Measurements from ENCODE around the gene TMEM141. TPM values are rescaled to one million over a fixed set of nuclear protein-coding genes. Genes with fewer than 3 reads are reported as not detected.

The TMEM141 gene
- total and polyA plus RNA-seq, 10 of the 15 experiments (the other 5 are each of a cell fraction or from before 2014, with no cell fraction given): 7.8 to 48.6 (median 34.4) TPM

DNA sequence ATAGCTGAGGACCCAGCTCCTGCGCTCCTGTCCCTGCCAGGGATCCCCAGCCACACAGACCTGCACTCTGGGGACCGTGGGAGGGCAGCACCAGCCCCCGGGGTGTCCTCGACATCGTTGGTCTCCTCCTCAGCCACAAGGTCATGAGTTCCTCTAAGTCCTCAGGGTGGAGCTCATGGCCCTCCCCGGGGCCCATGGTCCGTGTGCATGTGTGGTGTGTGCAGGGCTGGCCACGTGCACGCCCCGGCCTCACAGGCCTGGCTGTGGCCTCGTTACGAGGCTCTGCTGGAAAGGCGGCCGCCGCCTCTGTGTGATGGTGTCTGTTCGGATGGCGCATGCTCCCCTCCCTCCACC, 35.0 kb downstream of the TMEM141 start:
- no peak overlapping the region for H3K9ac ChIP-seq (ENCODE audit: control insufficient read depth, insufficient read depth, low read length)
- H3K79me2 ChIP-seq (ENCODE audit: control insufficient read depth, insufficient read depth, low read length): no peaks in the 10 kb centered on the region
- peaks cover 11 to 12% of the 10 kb centered on the region in 2 experiments for H3K36me3 ChIP-seq (ENCODE audit: control insufficient read depth in 2 of 2, insufficient read depth in 2 of 2, low read length in 1 of 2)
- no peak overlapping the region for H3K27ac ChIP-seq (ENCODE audit: control insufficient read depth, insufficient read depth)
- no peak overlapping the region for H3K4me2 ChIP-seq (ENCODE audit: control insufficient read depth, insufficient read depth)
- H4K20me1 ChIP-seq (ENCODE audit: control insufficient read depth, insufficient read depth): no peaks in the 10 kb centered on the region
- no peaks in the 10 kb centered on the region for H3K4me1 ChIP-seq (ENCODE audit: control insufficient read depth, insufficient read depth, low read length)
- ChIA-PET POLR2A (interaction anchor here (0.5 kb wide), 1 partner anchor 140 kb away, joined by 4 read pairs; no protein-coding TSS in a partner anchor), SMC1A (ENCODE audit: uncharacterized antibody, unreplicated experiment) (no interaction called here), CTCF (no interaction called here), RAD21 (ENCODE audit: unreplicated experiment) (no interaction called here)
- no peak for DNase-seq (ENCODE audit: low read depth, low spot score)
- H3K9me3 ChIP-seq (replicated peaks; ENCODE audit: control insufficient read depth, insufficient read depth, low read length): no peaks in the 10 kb centered on the region
- FAIRE-seq: no peak
- no peaks in the 10 kb centered on the region for H3K27me3 ChIP-seq (replicated peaks in 1 of 2; ENCODE audit: control insufficient read depth in 2 of 2, insufficient read depth in 2 of 2, low read length in 1 of 2)
- no peak overlapping the region for H2AFZ ChIP-seq (ENCODE audit: control insufficient read depth, low read depth, low read length)
- 92% methylated on average over 17 of the region's 17 CpGs for WGBS (ENCODE audit: insufficient coverage, insufficient replicate concordance, low lambda C conversion rate, missing lambda C conversion rate)
- TF ChIP-seq EZH2 (IDR thresholded peaks at IDR 0.05; ENCODE audit: borderline replicate concordance, control insufficient read depth, low read depth, low read length) (no peak), FOXM1 (IDR thresholded peaks at IDR 0.05; ENCODE audit: low read depth, low read length) (no peak), ZZZ3 (IDR thresholded peaks at IDR 0.05; ENCODE audit: control insufficient read depth, insufficient read length, low read depth) (no peak), JUNB (IDR thresholded peaks at IDR 0.05) (no peak), NBN (IDR thresholded peaks at IDR 0.05) (no peak), SMARCA5 (IDR thresholded peaks at IDR 0.05) (no peak), NR2C2 (IDR thresholded peaks at IDR 0.05; ENCODE audit: borderline replicate concordance, control insufficient read depth, insufficient read length, low read depth) (no peak), IKZF2 (IDR thresholded peaks at IDR 0.05) (no peak), ATF7 (IDR thresholded peaks at IDR 0.05; ENCODE audit: low read depth) (no peak), RCOR1 (conservative IDR thresholded peaks at IDR 0.05; ENCODE audit: low read depth, low read length) (no peak), NFYA (IDR thresholded peaks at IDR 0.05; ENCODE audit: borderline replicate concordance, low read depth, low read length) (no peak)
- intact Hi-C loops (cut with micrococcal nuclease; ENCODE audit: unreplicated experiment): no loop called here
- no peak overlapping the region for H3K4me3 ChIP-seq
- in situ Hi-C loops (cut with MboI): no loop called here
- BruUV-seq (replicated peaks): no TSS peak
- ATAC-seq: no peak
